Activated effector memory CD4-positive, alpha-beta T cell treated with anti-CD3 and anti-CD28 coated beads, Interleukin-2, amount 50 U/mL, for 16 hours (primary cell): ENCODE data around the gene ECHS1.

Experiments
- DNase-seq: peaks from one replicate; pipeline ENCODE4 v3.0.0-alpha.2; 2020

Gene ECHS1

DNA sequence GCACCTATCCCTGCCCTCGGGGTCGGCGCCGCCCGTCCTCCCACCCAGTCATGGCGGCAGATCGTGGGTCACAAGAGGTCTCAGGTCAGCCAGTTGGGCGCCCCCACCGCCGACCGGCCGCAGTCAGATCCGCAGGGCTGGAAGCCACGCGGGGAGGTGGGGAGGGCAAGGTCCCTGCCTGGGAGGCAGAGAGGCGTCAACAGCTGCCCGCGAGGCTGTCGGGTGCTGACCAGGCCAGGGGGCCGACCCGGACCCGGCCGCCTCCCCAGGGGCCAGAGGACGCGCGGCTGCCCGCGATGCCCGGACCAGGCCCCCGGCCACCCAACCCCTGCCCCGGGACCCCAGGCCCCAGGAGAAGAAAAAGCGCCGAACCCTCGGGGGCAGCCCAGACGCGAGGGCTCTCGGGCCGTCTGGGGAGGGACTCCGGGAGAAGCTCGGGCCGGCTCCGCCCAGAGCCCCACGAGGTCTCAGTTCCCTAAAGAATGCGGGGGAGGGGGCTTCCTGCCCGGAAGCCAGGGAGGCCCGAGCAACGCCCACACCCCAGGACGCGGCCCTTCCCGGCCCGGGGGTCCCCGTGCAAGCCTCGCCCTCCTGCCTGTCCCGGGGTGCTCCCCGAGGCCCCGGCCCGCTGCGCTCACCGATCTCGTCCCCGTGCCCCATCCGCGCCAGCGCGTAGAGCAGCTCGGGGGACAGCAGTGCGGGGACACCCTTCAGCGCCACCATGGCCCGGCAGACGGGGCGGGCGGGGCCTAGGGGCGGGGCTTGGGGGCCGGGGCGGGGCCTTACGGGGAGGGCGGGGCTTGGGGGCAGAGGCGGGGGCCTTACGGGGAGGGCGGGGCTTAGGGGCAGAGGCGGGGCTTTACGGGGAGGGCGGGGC is 15.6 kb downstream of the ECHS1 start, which contains the start of gene FUOM:
Gene FUOM (minus strand): TSS at position 735 of the 877 bp plus-strand sequence. CDS start 12 bp downstream, at position 723.
- DNase-seq, result peak; percentile 89

DNA sequence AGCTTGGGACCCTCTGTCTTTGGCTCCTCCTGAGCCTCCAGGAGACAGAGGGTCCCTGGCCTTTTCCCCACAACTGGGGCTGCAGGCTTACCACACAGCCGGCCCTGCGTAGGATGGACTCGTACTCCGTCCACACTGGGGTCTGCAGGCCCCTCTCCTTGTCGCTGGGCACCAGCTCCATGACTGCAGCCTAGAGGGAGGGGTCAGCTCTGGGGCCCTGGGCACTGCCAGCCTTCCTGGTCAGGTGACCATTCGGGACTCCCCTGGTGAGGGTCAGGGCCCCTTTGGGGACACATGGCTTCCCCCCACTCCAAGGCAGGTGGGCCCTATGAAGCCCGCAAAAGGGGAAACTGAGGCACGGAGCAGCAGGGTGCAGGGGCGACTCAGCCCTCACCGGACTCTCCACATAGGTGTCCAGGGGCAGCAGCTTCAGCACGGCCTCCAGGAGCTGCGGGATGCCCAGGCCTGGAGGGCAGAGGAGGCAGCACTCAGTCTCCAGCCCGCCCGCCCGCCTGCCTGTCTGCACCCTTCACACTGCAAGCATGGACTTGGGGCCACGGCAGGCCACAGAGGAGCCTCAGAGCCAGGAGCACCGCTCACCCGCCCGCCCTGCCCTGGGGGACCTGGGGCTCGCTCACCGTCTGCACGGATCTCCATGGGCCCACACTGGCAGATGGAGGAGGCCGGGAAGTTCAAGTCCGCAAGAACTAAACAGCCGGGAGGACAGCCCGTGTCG is 16.4 kb downstream of the ECHS1 start:
- DNase-seq, result no peak

DNA sequence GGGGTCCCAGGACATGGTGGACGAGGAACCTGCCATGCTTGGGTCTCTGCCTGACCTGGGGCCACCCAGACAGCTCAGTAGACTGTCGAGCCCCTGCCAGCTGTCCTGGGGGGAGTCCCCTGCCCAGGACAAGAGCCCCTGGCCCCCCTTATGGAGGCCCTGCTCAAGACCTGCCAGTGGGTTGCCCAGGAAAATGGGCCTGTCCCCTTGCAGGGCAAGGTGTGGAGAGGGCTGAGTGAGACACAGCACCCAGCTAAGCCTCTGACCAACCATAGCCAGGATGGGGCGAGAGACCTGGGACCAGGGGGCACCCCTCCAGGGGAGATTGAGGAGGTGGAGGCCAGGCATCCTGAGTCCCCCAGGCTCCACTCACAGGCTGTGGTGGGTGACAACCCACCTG is 17.2 kb downstream of the ECHS1 start:
- no peak for DNase-seq

DNA sequence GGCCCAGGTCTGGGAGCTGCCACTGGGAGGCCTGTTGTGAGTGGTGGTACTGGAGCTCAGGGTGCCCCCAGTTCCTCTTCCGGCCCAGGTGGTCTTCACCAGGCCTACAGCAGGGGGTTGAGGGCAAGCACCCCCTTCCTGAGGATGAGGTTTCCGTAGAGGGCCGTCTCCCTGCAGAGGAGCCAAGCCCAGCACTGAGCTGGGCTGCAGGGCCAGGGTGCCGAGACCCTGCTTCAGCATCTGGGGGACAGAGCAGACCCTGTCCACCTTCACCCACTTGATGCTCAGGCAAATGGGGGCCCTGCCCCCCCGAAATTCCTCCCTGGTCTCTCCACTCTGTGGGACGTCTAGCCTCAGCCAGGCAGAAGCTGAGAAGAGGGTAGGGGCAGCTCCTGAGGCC is 17.9 kb downstream of the ECHS1 start:
- no peak for DNase-seq

DNA sequence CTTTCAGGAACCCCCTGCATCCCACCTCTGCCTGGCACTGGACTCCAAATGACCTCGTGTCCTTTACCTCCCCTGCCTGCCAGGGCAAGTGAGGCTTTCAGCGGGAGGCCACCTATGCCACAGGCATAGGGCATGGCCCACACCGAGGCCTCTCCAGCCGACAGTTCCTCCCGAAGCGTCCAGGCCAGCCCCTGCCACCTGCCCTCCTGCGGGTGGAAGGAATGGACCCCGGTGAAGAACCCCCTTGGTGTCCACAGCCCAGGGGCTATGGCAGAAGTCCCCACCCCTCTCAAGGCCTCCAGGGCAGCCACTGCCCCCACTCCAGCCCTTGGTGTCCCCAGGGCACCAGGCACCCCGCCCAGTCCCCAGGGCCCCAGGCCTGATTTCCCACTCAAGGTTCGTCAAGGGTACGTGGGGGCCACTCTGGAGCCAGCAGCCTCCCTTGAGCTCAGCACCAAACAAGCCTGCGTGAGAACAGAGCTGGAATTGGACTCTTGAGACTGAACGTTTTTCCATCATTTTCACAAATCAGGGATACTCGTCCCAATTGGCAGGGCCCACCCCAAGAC is 18.4 kb downstream of the ECHS1 start:
- DNase-seq, result no peak

DNA sequence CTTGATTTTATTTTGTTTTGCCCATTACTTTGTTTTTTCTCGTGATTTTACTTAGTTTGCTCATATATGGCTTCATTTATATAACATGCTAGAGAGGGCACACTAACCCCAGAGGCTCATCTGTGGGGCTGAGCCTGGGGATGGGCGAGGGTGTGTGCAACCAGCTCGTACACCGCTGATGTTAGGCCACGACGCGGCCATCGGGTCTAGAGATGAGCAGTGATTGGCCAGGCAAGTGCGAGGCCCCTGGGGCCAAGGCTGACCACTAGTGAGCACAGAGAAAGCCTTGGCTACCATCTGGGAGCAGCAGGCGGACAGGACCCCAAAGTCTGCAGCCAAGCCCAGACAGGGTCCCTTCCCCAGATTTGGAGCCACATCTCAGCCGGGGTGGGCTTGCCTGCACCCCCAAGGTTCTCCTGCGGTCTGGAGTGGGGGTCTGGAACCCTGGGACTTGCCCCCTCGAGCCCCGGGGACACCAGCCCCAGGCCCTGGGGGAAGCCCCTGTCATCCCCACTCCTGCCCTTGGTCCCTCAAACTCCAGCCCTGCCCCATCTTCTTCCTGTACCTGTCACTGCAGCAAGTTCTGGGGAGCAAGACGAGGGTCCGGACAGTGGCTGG is 19.1 kb downstream of the ECHS1 start:
- DNase-seq, result no peak

DNA sequence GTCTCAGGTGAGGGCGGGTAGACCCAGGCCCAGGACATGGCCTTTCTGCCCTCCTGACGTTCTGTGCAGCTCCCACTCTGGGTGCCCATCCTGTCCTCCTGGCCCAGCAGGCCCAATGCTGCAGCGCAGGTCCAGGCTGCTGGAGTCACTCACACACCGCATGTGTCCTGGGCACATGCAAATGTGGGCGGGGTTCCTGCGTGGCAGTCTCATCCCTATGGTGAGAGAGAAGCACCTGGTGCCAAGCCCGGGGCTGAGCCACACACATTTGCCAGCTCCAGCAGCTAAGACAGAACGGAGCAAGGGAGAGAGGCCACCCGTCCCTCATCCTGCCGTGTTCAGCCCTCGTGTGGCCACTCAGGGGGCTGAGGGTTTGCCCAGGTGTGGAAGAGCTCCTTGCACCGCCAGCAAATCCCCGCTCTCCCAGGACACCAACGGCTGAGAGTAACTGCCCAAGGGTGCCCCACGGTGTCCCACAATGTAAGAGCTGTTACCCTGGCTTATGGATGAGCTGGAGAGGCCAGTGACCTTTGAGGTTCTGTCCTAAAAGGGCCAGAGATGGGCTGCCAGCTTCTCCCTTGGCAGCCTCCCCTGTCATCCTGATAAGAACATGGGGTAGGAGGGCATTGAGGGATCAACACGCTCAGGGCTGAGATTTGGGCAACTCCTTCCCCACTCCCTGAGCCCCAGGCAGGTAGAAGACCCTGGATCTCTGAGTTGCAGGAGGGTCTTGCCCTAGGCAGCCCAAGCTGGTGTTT is 19.8 kb downstream of the ECHS1 start:
- DNase-seq, result no peak

DNA sequence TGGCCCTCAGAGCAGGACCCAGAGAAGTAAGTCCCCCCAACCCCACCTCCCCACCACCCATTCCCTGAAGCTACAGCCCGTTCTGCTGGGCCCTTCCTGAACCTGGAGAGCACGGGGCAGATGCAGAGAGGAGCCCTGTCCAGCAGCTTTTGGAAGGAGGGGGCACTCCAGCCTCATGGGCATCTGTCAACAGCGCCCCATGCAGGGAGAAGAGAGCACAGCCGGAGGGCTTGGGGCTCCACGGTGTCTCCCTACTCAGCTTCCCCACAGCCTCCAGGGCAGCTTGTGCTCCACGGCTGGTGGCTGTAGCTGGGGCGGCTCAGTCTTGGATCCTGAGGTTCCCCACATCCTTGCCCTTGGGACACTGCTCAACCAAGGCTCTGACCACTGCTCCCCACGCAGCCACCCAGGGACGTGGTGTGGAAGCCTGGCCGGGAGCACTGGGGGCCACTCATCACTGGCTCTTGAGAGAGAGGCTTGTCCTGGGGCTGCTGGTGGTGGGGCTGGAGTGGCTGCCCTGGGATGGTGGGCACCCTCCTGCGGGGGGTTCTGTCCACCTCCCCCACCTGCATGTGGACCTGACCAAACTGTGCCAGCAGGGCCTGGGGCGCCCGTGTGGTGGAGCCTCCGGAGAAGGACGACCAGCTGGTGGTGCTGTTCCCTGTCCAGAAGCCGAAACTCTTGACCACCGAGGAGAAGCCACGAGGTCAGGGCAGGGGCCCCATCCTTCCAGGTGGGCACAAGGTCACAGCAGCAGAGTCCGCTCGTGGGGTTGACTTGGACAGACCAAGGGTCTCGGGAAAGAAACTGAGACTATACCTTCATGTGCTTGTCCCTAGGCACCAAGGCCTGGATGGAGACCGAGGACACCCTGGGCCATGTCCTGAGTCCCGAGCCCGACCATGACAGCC is 21.5 kb downstream of the ECHS1 start:
- no peak for DNase-seq

DNA sequence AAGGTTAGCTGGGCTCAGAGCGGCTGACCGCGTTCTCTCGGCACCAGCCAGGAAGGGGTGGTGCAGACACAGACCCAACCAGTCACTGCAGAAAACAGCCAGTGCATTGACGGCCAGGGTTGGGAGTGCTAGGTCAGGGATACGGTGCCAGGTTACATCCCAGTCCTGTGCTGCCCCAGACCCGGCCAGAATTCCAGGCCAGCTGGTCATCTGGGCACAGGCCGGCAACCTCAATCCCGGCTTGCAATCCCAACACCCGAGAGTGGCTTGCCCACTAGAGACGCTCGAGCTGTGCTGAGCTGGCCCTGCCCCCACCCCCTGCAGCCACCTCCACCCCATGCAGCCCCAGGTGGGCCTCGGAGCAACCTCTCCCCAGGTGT is 22.2 kb downstream of the ECHS1 start:
- no peak for DNase-seq

DNA sequence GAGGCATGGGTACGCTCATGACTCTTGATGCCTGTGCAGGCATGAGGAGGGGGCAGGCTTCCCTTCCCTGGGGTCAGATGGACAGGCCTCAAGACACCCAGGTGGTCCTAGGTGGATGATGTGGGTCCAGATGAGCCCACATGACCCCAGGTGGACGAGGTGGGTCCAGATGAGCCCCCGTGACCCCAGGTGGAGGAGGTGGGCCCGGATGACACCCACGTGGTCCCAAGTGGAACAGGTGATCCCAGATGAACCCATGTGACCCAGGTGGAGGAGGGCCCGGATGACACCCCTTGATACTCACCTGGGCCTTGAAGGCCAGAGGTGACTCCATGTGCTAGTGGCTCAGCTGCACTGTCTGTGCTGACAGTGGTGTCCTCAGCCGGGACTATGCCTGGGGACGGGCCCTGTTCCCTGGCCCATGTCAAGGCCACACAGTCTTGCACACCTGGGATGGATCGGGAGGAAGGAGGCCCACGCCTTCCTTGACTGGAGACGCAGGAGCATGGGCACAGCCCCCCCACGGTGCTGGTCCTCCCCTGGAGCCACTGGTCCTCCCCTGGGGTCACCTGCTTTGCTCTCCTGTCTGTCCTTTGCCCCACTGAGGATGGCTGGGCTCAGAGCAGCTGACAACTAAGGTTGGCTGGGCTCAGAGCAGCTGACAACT is 22.7 kb downstream of the ECHS1 start:
- DNase-seq, result no peak

DNA sequence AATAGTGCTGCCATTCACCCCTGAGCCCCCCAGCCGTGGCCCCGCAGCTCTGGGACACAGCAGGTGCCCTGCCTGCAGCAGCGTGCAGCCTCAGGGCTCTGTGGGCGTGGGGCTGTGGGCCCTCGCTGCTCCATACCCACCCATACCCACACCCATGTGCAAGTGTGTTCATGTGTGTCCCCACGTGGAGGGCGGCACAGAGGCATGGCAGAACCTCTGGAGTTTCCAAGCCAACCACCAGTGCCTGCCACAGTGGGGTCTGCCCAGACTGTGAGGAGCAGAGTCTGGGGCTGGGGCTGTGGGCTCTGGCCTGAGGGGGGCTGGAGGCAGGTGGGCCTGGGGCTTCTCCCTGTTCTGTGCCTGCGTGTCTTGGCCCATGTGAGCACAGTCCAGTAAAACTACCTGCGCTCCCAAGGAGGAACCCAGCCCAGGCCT is 23.6 kb downstream of the ECHS1 start:
- DNase-seq, result no peak

DNA sequence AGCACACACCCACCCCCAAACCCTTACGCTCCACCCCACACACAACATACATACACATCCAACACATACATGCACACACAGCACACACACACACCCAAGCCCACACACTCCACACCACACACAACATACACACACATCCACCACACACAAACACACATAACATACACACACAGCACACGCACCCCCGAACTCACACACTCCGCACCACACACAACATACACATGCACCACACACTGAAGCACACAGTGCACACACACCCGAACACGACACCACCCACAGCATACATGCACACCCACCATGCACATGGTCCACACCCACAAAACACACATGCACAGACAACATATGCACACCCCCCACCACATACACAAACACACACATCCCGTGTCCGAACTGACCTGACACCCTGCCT is 24.0 kb downstream of the ECHS1 start:
- no peak for DNase-seq

DNA sequence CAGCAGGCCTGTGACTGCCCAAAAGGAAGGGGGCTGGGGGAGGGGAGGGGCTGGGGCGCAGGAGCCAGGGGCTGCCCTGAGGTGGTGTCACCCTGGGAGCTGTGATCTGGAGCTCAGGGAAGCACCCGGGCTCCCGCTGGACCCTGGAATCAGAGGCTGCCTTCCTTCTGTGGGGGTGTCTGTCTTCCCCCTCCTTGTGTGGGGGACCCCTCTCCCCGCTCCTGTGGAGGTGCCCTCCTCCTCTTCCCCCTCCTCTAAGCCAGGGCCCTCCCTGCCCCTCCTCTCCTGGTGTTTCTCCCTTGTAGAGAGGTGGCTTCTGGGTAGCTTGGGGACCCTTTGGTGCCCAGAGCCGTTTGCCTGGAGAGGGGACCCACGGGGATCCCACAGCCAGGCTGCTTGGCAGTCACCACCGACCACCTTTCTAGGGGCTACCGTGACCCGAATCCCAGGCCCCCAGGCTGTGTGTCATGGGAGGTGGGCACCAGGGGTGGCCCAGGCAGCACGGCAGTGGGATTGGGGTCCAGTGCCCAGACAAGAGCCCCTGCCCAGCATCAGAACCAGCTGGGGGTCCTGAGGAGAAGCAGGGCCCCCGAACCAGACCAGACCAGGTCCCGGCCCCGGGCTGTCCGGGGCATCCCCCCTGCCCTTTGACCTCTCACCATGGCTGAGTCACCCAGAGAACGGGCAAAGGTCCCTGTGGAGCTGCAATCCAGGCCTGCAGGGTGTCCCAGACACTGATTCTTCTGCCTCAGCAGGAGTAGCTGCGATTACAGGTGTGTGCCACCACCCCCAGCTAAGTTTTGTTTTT is 25.2 kb downstream of the ECHS1 start:
- no peak for DNase-seq

DNA sequence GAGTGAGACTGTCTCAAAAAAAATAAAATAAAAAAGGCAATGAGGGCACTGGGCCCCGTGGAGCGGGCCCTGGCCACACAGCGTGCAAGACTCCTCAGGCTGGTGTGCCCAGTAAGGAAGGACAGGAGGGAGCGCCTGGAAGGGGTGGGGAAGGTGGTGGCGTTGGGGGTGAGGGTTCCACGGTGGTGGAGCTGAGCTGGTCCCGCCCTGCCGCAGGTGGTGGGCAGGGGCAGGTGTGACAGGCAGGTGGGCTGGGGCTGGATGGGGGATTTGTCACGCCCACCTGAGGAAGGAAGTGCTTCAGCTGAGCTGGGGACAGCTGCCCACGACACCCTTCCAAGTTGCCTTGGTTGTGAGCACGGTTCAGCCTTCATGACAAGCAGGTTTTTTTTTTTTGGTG is 26.7 kb downstream of the ECHS1 start:
- DNase-seq, result no peak

DNA sequence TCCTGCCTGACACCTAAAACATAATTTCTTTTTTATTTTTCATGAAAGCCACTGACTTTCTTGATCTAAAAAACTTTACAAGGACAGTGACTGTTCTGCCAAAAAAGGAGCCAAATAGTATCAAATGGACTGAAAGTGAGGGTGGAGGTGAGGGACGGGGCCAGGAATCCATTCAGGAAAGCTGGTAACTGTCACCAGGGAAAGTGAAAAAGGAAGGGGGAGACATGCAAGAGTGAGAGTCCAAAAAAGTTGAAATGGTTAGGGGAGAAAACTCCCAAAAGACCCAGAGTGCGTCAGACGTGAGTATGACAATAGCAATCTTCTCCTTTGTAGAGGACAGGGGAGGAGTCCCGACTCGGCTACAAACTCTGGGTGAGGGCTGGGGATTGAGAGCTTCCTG is 28.9 kb downstream of the ECHS1 start:
- no peak for DNase-seq

DNA sequence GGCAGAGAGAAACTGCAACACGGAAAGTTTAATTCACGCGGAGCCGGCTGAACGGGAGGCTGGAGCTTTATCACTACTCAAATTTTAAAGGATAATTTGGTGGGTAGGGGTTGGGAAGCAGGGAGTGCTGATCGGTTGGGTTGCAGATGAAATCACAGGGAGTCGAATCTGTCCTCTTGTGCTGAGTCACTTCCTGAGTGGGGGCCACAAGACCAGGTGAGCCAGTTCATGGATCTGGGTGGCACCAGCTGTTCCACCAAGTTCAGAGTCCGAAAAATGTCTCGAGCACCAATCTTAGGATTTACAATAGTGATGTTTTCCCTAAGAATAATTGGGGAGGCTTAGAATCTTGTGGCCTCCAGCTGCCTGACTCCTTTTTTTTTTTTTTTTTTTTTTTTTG is 29.6 kb downstream of the ECHS1 start:
- no peak for DNase-seq

DNA sequence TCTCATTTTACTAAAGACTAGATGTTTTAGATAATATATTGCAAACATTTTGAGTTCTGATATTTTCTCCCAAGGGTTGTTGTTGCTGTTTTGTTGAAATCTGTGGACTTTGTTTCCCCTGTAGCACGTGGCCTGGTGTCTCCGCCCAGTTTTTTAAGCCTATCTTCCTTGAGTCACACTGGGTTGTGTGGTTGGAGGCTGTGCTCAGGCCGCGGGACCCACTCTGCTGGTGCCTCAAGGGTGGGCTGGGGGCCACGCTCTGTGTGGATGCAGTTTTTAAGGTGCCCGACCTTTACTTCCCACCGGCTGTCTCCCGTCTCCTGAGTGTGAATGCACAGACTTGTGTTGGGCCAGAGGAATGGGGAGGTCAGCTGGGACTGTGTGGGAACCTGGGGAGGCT is 30.2 kb downstream of the ECHS1 start:
- DNase-seq, result no peak

DNA sequence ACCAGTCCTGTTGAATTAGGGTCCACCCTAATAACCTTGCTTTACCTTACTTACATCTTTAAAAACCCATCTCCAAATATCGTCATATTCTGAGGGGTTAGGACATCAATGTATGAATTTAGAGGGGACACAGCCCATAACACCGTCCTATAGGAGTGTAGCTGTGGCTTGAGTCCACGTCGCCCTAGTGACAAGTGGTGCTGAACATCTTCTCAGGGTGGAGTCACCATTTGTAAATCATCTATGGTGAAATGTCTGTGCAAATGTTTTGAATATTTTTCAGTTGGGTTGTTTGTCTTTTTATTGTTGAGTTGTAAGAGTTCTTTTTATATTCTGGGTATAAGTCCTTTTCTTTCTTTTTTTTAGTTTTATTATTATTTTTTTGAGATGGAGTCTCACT is 31.2 kb downstream of the ECHS1 start:
- DNase-seq, result no peak

DNA sequence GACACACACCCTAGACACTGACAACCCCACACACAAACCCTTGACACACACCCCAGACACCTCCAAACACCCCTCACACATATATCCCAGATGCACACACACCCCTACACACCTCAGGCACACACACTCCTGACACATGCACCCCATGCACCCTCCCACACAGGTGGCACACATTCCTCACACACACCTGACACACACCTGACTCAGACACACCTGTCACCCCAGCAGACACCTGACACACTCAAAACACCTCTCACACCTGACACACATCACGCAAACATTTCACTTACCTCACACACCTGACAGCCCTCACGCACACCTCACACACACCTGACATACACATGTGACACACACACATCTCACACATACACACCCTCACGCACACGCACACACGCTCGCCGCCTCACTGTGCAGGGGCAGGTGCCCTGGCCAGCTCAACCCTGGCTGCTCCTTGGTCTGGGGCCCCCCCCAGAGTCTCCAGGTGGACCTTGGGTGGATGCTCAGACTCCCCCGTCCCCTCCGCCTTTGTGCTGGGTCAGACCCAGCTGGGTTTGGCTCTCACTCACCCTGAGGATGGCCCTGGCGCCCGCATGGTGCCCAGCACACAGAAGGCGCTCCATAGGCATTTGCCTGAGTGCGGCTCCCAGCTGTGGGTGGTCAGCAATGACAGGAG is 33.3 kb downstream of the ECHS1 start:
- DNase-seq, result no peak
